Nephron progenitor cell (in vitro differentiated cells): Measurements from ENCODE around the gene HNRNPL.

ENCODE experiments used
- DNase-seq: peaks from one replicate; pipeline ENCODE4 v3.0.0; 2021
- H3K27ac Mint-ChIP-seq: 2 replicates; pipeline ENCODE4 v1.8.0; 2021; ENCODE audit warnings: mild to moderate bottlenecking, moderate library complexity, mixed read lengths
- H3K27me3 Mint-ChIP-seq: 2 replicates; pipeline ENCODE4 v1.8.0; 2021; ENCODE audit warnings: mild to moderate bottlenecking, low read depth, mixed read lengths; ENCODE audit not compliant: poor library complexity
- H3K36me3 Mint-ChIP-seq: 2 replicates; pipeline ENCODE4 v1.8.0; 2021; ENCODE audit warnings: low read depth, mixed read lengths
- H3K4me1 Mint-ChIP-seq: 2 replicates; pipeline ENCODE4 v1.8.0; 2021; ENCODE audit warnings: mixed read lengths
- H3K4me3 Mint-ChIP-seq: 2 replicates; pipeline ENCODE4 v1.8.0; 2021; ENCODE audit warnings: mild to moderate bottlenecking, moderate library complexity, mixed read lengths
- H3K9me3 Mint-ChIP-seq: 2 replicates; pipeline ENCODE4 v1.8.0; 2021; ENCODE audit warnings: mild to moderate bottlenecking, moderate library complexity, mixed read lengths
- TF ChIP-seq, protein P1 (sequence below): fragments of 200-600 bp; sonication (generic); IDR thresholded peaks from 2 replicates; pipeline ENCODE4 v1.5.0; 2021; ENCODE audit warnings: antibody characterized with exemption

The HNRNPL gene

DNA sequence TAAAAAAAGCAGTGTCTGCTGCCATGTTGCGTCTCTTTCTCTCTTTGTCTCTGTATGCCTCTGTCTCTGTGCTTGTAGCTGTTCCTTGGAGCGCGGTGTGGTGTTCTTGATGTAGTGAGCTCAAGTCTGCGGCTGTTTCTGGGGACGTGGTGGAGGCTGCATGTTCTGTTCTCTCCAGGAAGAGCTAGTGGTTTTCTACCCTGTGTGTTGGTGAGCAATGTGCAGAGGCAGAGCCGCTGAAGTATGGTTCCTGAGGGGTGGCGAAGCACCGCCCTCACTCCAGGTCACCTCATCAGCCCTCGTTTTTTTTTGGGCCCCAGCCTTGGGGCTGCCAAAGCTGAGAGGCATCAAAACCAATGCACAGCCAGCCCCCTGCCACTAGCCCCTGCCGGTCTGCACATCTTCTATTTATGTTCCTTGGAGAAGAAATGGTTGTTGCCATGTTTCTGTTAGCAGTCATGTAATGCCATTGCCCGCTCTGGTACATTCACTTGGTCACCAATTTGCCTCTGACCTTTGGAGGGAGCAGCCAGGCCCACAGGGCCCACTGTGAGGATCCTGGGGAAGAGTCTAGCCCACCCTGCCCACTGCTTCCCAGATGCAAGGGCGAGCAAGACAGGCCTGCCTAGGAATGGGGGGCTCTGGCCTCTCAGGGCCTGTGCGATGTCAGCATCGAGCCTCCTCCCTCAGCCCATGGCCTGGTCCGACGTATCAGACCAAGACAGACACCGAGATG is 7.2 kb downstream of the HNRNPL start:
- H3K4me3 Mint-ChIP-seq, result no peak overlapping the region

DNA sequence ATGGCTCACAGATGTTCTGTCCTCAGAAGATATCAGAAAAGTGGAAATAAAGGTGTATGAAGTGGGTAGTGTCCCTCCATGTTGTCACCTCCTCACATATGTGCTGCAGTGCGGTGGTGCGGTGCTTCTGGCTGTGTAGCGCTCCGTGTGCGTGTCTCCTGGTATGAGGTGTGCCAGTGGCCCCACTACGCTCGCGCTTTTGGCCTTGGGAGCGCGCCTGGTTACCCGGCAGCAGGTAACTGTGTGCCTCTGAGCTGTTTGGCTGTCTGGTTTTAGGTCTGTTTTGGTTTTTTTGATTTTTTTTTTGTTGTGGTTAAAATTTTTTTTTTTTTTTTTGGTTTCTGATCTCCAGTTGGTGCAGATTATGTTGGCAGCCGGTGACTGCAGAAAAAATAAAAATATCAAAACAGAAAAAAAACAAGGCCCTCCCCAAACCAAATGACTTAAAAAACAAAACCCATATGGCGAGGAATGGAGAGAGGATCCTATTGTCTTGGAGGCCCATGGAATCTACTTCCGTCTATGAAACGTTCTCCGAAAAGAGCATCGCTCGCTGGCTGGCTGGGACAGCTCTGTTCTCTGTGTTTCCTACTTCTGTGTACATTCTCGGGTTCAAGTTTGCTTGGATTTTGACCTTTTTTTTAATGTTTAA is 7.9 kb downstream of the HNRNPL start:
- peaks cover 33% of the 10 kb centered on the region for H3K4me1 Mint-ChIP-seq
- no peaks in the 10 kb centered on the region for H3K9me3 Mint-ChIP-seq
- peak overlapping the region; percentile 95 for H3K27ac Mint-ChIP-seq
- peaks cover 7% of the 10 kb centered on the region for H3K27me3 Mint-ChIP-seq
- no peak overlapping the region for H3K4me3 Mint-ChIP-seq
- H3K36me3 Mint-ChIP-seq, result peaks cover 83% of the 10 kb centered on the region
- TF ChIP-seq, protein P1, sequence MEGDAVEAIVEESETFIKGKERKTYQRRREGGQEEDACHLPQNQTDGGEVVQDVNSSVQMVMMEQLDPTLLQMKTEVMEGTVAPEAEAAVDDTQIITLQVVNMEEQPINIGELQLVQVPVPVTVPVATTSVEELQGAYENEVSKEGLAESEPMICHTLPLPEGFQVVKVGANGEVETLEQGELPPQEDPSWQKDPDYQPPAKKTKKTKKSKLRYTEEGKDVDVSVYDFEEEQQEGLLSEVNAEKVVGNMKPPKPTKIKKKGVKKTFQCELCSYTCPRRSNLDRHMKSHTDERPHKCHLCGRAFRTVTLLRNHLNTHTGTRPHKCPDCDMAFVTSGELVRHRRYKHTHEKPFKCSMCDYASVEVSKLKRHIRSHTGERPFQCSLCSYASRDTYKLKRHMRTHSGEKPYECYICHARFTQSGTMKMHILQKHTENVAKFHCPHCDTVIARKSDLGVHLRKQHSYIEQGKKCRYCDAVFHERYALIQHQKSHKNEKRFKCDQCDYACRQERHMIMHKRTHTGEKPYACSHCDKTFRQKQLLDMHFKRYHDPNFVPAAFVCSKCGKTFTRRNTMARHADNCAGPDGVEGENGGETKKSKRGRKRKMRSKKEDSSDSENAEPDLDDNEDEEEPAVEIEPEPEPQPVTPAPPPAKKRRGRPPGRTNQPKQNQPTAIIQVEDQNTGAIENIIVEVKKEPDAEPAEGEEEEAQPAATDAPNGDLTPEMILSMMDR, result no peak
- DNase-seq, result no peak

More for the DNA sequence above, 7.2 kb downstream of the HNRNPL start:
- no peak for DNase-seq
- no peaks in the 10 kb centered on the region for H3K9me3 Mint-ChIP-seq
- peak overlapping the region; percentile 95 for H3K27ac Mint-ChIP-seq
- peaks cover 82% of the 10 kb centered on the region for H3K36me3 Mint-ChIP-seq
- H3K27me3 Mint-ChIP-seq, result peaks cover 7% of the 10 kb centered on the region
- TF ChIP-seq, protein P1, result no peak
- peaks cover 39% of the 10 kb centered on the region for H3K4me1 Mint-ChIP-seq

DNA sequence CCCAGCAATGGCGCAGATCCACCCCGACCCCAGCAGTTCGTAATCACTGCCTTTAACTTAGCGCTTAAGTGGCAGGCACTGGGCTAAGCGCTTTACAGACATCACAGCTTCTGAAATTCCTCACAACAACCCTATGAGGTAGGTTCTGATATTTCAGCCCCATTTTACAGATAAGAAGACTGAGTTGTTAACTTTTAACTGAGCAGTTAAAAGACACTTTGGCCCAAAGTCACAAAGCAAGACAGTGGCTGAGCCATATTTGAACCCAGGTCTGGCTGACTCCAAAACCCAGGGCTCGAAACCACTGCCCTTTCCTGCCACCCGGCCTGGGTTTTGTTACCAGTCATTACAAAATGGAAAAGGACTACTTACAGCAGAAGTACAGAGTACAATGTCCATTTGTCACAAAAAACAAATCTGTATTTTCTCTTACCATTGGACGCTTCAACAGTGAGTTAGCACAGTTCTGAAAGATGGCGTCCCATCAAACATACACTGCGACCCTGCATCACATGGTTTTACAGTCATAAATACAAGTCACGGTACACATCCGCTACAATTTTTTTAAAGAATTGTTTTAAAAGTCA is 8.5 kb downstream of the HNRNPL start:
- Mint-ChIP-seq H3K27ac (no peak overlapping the region), H3K4me3 (no peak overlapping the region), H3K27me3 (peaks cover 7% of the 10 kb centered on the region), H3K9me3 (no peaks in the 10 kb centered on the region), H3K4me1 (peaks cover 29% of the 10 kb centered on the region), H3K36me3 (peaks cover 85% of the 10 kb centered on the region)
- TF ChIP-seq, protein P1, result no peak
- DNase-seq, result no peak

DNA sequence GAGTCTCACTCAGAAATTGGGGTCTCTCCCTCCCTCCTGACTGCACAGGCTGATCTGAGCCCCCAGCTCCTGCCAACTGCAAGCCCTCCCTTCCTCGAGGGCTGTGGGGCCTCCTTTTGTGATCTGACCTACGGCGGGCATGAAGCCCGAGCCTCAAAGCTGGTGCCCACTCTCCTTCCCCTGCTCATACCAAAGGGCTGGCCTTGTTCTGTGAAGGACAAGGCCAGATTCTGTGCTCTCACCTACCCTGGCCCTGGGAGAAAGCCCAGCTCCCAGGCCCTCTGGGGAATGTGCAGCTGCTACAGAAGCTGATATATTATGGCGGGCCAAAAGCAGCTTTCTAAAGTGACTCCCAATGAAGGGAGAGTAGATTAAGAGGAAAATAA is 9.2 kb downstream of the HNRNPL start:
- H3K27ac Mint-ChIP-seq, result peak overlapping the region; percentile 39
- H3K4me1 Mint-ChIP-seq, result peaks cover 22% of the 10 kb centered on the region
- DNase-seq, result no peak
- peaks cover 7% of the 10 kb centered on the region for H3K27me3 Mint-ChIP-seq
- H3K9me3 Mint-ChIP-seq, result no peaks in the 10 kb centered on the region
- no peak overlapping the region for H3K4me3 Mint-ChIP-seq
- peaks cover 82% of the 10 kb centered on the region for H3K36me3 Mint-ChIP-seq
- TF ChIP-seq, protein P1, result no peak

DNA sequence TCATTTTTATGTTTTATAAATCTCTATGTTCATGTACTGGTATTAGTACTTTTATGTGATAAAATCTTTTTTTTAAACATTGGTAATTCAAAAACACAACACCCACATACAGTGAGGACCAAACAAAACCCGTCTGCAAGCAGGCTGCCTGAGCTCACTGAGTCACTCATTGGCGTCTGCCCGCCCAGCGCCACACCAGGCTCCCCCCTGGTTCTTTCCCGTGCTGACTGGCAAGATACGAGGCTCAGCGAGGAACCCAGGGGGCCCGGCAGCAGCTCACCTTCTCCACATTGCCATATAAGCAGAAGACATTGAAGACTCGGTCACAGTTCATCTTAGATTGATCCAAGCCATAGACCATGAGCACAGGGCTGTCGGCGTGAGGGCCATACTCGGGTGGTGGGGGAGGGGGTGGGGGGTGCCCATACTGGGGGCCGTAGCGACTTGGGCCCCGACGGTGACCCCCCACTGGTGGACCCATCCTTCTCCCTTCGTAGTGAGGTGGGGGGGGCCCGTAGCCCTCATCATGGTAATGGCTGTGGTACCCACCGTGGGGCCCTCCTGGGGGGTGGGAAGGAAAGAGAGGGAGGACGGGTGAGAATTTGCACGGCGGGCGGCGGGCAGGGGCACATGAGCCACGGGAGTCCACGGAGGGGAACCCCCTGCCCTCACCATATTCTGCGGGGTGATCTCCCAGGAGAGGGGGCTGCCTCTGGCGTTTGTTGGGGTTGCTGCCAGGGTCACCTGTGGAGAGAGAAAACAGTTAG is 9.8 kb downstream of the HNRNPL start:
- Mint-ChIP-seq H3K27ac (peak overlapping the region; percentile 54), H3K9me3 (no peaks in the 10 kb centered on the region), H3K4me1 (peaks cover 17% of the 10 kb centered on the region), H3K4me3 (no peak overlapping the region), H3K27me3 (peaks cover 7% of the 10 kb centered on the region), H3K36me3 (peaks cover 76% of the 10 kb centered on the region)
- TF ChIP-seq, protein P1, result no peak
- DNase-seq, result no peak
